ENCODE measurements around the gene SETD1A.

SETD1A gene

DNA sequence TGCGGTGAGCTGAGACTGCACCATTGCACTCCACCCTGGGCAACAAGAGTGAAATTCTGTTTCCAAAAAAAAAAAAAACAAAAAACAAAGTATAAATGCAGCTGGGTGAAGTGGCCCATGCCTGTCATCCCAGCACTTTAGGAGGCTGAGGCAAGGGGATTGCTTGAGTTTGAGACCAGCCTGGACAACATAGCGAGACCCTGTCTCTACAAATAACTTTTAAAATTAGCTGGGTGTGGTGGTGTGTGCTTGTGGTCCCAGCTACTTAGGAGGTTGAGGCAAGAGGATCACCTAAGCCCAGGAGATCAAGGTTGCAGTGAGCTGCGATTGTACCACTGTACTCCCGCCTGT, 65.7 kb downstream of the SETD1A start:
- in situ Hi-C loops (cut with MboI; ENCODE audit: low sequenced_read_pairs) = no loop called here
- no peaks in the 10 kb centered on the region for H3K36me3 ChIP-seq (replicated peaks)
- H3K4me3 ChIP-seq = no peak overlapping the region
- no peaks in the 10 kb centered on the region for H3K27me3 ChIP-seq (ENCODE audit: low read depth)
- no peaks in the 10 kb centered on the region for H3K4me1 ChIP-seq
- H3K9me3 ChIP-seq = no peaks in the 10 kb centered on the region
- DNase-seq (ENCODE audit: low spot score in 2 of 2) = no peak

DNA sequence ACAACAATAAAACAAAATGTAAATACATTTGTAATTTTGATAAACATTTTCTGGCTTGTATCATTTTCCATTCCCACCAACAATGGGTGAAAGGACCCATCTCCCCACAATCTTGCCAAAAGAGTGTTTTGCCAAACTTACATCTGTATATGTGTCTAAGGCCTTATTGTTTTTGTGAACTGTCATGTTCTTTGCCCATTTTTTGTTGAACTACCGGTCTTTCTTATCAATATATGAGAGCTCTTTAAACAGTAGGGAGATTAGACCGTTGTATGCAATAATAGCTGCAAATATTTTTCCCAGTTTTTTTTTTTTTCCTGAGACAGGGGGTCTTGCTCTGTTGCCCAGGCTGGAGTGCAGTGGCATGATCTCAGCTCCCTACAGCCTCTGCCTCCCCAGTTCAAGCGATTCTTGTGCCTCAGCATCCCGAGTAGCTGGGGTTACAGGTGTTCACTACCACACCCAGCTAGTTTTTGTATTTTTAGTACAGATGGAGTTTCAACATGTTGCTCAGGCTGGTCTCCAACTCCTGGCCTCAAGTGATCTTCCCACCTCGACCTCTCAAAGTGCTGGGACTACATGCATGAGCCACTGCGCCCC, 66.2 kb downstream of the SETD1A start:
- in situ Hi-C loops (cut with MboI; ENCODE audit: low sequenced_read_pairs) = no loop called here
- no peak overlapping the region for H3K4me3 ChIP-seq
- no peaks in the 10 kb centered on the region for H3K9me3 ChIP-seq
- H3K27me3 ChIP-seq (ENCODE audit: low read depth) = no peaks in the 10 kb centered on the region
- H3K36me3 ChIP-seq (replicated peaks) = no peaks in the 10 kb centered on the region
- DNase-seq (ENCODE audit: low spot score in 2 of 2) = no peak
- H3K4me1 ChIP-seq = no peaks in the 10 kb centered on the region

DNA sequence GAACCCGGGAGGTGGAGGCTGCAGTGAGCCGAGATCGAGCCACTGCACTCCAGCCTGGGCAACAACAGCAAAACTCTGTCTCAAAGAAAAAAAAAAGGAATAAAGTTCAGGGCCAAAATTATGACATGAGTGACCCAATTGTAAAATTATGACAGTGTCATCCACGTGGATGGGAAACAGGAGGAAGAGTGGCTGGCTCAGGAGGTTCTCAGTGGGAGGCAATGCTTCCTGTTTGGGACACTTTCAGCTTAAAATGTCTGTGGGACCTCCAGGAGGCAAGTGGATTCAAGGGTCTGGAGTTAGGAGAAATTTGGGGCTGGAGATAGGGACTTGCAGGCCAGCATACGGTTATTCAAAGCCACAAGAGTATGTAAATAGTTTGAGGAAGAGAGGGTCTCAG, 67.8 kb downstream of the SETD1A start:
- in situ Hi-C loops (cut with MboI; ENCODE audit: low sequenced_read_pairs) = no loop called here
- no peaks in the 10 kb centered on the region for H3K9me3 ChIP-seq
- DNase-seq (ENCODE audit: low spot score in 2 of 2) = no peak

DNA sequence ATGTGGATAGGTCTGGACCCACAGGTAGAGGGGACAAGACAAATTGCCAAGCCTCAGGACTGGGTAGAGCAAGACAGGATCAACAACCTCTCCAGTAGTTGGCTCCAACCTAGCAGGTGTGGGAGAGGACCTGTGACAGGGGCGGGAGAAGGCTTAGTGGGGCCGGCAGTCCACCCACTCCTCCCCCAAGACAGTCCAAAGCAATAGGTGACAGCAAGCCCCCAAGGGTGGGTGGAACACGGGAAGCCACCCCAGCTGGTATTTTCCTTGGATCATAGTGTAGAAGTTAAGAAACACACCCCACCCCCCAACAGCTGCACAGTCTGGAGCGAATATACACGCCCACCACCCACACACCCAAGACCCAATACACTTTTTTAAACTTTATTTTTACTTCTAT, 71.7 kb downstream of the SETD1A start:
- Histone ChIP-seq H3K9me3 (no peaks in the 10 kb centered on the region), H3K36me3 (replicated peaks) (no peaks in the 10 kb centered on the region), H3K4me1 (peaks cover 4% of the 10 kb centered on the region), H3K27me3 (ENCODE audit: low read depth) (no peaks in the 10 kb centered on the region), H3K4me3 (no peak overlapping the region)
- DNase-seq (ENCODE audit: low spot score in 2 of 2) = no peak
- in situ Hi-C loops (cut with MboI; ENCODE audit: low sequenced_read_pairs) = no loop called here

More for the DNA sequence above, 67.8 kb downstream of the SETD1A start:
- Histone ChIP-seq H3K4me3 (no peak overlapping the region), H3K36me3 (replicated peaks) (no peaks in the 10 kb centered on the region), H3K4me1 (no peaks in the 10 kb centered on the region), H3K27me3 (ENCODE audit: low read depth) (no peaks in the 10 kb centered on the region)

DNA sequence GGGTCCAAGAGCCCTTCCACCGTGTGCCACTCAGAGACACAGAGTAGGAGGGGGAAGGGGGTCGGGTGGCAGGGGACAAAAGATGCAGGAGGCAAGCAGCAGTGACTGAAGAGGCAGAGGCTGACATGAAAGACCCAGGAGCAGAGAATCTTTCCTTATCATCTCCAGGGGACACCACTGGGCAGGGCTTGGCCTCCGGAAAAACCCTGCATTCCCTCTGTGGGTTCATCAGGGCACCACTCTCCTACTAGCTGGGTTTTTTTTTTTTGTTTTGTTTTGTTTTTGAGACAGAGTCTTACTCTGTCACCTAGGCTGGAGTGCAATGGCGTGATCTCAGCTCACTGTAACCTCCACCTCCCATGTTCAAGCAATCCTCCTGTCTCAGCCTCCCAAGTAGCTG, 73.7 kb downstream of the SETD1A start:
- Histone ChIP-seq H3K4me1 (peaks cover 6% of the 10 kb centered on the region), H3K27me3 (ENCODE audit: low read depth) (no peaks in the 10 kb centered on the region), H3K4me3 (no peak overlapping the region), H3K9me3 (no peaks in the 10 kb centered on the region), H3K36me3 (replicated peaks) (no peaks in the 10 kb centered on the region)
- DNase-seq (ENCODE audit: low spot score in 2 of 2) = no peak
- in situ Hi-C loops (cut with MboI; ENCODE audit: low sequenced_read_pairs) = no loop called here

DNA sequence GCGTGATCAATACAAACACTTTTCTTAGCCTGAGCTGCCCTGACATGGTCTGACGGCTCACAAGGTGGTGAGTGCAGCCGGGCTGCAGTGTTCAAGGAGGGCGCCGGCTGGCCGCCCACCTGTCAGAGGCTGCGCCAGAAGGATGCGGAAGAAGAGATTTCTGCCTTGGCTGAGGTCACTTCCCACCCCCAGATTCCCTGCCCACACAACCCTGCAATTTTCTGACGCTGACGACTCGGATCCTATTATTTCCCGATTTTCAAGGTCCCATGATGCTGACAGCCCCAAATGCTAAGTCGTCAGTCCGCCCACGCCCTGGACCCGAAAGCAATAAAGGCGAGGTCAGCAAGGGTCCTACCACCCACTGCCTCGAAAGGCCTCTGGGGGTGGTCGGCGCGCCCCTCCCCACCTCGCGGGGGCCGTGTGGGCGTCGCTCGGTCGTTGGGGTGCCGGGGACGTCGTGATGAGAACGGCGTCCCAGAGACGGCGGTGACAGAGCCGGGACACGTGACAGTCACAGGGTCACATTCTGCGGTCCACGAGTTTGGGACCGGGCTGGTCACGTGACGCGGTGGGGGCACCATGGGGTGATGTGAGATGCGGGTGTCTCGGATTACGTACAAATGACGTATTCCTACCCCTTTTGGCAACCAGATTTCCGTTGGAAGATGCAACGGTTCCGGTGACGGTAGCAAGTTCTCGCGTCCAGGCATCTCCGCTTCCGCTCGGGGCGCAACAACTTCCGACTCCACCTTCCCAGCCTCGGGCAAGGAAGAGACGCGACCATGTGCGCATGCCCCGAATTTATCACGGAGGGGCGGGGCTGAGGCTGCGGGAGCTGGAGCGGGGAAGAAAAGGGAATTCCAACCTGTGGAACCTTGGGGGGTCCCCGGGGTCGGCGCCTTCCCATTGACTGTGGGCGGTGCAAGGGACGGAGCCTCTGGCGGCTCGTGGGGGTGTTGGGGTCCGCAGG, 75.5 kb downstream of the SETD1A start, which contains the start of gene STX4:
TSS of gene STX4 (plus strand) at position 823 of the 973 bp plus-strand sequence. CDS start 248 bp downstream, outside the sequence.
- in situ Hi-C loops (cut with MboI; ENCODE audit: low sequenced_read_pairs) = no loop called here

DNA sequence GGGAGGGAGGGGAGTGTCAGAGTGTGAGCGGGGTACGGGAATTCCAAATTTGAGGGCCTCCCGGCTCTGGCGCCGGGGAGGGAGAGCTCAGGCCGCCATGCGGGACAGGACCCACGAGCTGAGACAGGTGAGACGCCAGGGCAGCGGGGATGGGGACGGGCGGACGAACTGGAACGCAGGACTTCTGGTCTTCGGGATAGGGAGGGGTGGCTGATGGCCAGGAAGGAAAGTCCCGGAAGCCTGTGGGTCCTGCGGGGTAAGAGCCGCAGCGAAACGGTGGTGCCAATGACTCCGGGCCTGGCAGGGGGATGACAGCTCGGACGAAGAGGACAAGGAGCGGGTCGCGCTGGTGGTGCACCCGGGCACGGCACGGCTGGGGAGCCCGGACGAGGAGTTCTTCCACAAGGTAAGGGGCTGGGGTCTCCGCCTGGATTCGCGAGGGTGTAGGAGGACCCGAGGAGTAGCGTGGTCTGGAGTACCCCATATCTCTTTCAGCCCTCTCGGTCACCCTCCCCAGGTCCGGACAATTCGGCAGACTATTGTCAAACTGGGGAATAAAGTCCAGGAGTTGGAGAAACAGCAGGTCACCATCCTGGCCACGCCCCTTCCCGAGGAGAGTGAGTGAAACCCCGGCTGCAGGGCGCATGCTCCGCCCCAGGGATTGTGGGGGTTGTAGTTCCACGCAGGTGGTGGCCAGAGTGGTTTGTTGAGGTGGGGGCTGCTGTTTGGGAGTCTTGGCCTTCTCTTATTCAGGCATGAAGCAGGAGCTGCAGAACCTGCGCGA, 76.3 kb downstream of the SETD1A start:
- no peaks in the 10 kb centered on the region for H3K27me3 ChIP-seq (ENCODE audit: low read depth)
- H3K4me1 ChIP-seq = peaks cover 6% of the 10 kb centered on the region
- peak overlapping the region; percentile 68 for H3K4me3 ChIP-seq
- peak; percentile 79 to 93 for DNase-seq (ENCODE audit: low spot score in 2 of 2)
- no peaks in the 10 kb centered on the region for H3K36me3 ChIP-seq (replicated peaks)
- in situ Hi-C loops (cut with MboI; ENCODE audit: low sequenced_read_pairs) = no loop called here
- no peaks in the 10 kb centered on the region for H3K9me3 ChIP-seq

More for the DNA sequence above, 75.5 kb downstream of the SETD1A start, which contains the start of gene STX4:
- H3K4me3 ChIP-seq = peak within 1 kb of the TSS; percentile 68
- H3K9me3 ChIP-seq = no peaks in the 10 kb centered on the region
- no peaks in the 10 kb centered on the region for H3K27me3 ChIP-seq (ENCODE audit: low read depth)
- H3K36me3 ChIP-seq (replicated peaks) = no peaks in the 10 kb centered on the region
- peaks cover 6% of the 10 kb centered on the region for H3K4me1 ChIP-seq
- peak; percentile 88 to 98 for DNase-seq (ENCODE audit: low spot score in 2 of 2)
